ENCODE measurements around the gene TNS3.
"Not testable (repeated sequence)": the region's sequence is repeated elsewhere in the genome, so short reads cannot be mapped to it uniquely, and the experiment has no call there.

The TNS3 gene

GRCh38 chr7:47482013-47482875 lies 99.7 kb downstream of the TNS3 start:
- DNase-seq = peak in 1 of 2 donors; percentile 45

- no peak for DNase-seq
Measured at GRCh38 chr7:47481541-47482012, 100.3 kb downstream of the TNS3 start.

- no peak for DNase-seq
Measured at GRCh38 chr7:47480576-47481538, 101.1 kb downstream of the TNS3 start.

GRCh38 chr7:47479821-47480575 lies 101.9 kb downstream of the TNS3 start:
- DNase-seq = no peak

DNA sequence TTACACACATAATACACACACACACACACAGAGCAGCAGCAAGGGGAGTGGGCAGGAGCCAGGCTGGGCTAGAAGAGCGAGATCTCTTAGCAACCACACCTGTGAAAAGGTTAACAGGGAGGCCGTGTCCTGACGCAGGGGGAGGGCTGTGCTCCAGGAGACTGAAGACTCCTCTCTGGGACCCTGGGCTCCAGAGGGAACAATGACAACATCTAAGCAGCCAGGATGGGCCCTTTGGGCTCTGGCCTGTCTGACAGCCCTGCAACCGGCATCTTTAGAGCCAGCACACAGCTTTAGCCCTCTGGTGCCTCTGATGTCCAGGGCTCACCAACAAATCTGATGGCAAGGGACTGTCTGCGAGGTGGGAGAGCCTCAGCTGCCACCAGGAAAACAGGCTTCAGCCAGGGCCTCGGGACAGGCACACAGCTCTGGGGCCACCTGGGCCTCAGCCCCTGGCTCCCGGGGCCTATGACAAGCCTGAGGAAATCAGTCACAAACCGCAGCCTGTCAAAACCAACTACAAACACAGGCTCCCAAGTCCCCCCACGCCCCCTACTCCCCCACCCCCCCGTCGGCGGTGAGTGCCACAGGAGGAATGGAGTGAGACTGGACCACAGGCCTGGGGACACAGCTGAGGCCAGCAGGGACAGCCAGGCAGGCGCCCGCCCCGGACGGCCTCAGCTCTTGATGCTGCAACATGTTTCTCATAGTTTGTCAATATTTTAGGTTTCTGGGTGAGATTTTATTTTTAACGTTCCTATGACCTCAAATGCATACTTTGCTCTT lies 102.8 kb downstream of the TNS3 start:
- DNase-seq = no peak

- DNase-seq = no peak
Measured at GRCh38 chr7:47478017-47478344, 103.9 kb downstream of the TNS3 start.

GRCh38 chr7:47477191-47478016 lies 104.5 kb downstream of the TNS3 start:
- no peak for DNase-seq

GRCh38 chr7:47475880-47476227 lies 106.1 kb downstream of the TNS3 start:
- DNase-seq = no peak

GRCh38 chr7:47474937-47475879 lies 106.7 kb downstream of the TNS3 start:
- DNase-seq = peak; percentile 6 to 80

- no peak for DNase-seq
Measured at GRCh38 chr7:47474211-47474936, 107.5 kb downstream of the TNS3 start.

GRCh38 chr7:47473499-47474210 lies 108.3 kb downstream of the TNS3 start:
- no peak for DNase-seq

DNA sequence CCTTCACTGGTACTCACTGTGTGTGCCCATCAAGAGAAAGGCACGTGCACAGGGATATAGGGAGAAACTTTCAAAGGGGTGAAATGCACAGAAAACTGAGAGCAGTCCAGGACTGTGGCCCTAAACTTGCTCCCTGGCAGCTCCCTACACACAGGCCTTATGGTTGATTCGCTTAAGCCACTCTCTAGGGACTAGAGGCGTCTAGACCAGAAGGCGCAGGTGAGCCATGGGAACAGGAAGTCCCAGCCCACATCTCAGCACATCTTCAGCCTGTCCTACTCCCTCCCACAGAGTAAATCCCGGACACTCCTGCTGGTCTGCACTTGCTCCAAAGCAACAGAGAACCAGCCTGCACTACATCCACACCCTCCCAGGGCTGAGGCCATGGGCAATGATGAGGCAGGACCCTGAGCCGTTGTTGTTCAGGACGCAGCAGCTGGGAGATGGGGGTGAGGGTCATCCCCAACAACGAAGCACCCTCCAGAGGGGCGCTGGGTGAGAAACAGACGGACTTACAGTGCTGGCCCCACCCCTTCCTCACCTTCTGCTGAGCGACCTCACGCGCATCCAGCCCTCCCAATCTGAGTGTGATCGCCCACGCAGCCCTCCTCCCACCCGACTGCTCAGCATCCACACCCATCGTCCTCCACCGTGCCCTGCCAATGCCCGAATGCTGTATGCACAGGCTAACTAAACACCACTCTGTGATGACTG lies 109.3 kb downstream of the TNS3 start:
- no peak for DNase-seq

DNA sequence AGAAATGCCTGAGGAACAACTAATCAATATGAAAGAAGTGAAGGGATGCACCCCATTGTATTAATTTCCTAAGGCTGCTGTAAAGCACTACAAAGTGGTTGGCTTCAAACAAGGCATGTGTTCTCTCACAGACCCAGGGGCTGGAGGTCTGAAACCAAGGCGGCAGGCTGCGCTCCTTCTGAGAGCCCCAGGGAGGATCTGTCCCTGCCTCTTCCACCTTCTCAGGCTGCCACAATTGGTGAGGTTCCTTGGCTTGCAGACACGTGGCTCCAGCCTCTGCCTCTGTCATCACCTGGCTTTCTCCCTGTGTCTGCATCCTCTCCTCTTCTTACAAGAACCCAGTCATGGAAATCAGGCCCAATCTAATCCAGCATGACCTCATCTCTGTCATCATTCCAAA lies 110.1 kb downstream of the TNS3 start:
- DNase-seq = no peak

GRCh38 chr7:47471358-47471703 lies 110.6 kb downstream of the TNS3 start:
- no peak for DNase-seq

DNA sequence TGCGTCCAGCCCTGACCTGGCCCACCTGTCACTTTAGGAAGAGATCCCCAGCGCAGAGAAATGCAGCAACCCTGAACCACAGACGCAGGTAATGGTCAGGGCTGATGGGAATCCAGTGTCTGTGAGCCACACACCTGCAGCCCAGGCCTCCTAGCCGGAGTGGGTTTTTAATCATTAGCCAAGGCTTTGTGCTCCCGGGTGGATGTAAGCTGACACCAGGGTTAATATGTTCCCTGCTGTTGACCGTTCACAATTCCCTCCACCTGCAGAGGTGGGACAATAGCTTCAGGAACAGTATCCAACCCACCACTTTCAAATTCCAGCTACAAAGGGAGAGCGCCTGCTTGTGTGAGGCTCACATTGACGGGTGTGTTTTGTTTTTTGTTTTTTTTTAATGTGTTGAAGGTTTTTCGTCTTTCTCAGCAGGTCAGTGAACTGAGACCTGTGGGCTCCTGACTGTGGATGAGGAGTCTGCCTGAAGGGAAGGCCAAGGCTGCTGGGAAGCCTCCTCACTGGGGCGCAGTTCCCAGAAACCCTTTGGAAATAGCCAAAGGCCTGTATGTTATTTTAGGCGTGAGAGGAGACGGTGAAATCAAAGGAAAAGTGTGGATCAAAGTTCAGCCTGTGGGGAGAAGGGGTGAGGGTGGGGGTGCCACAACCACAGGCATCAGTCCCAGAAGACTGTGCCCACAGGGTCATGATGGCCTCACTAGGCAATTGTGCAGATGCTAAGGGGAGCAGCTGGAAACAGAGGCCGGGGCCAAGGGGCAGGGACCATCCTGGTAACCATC lies 111.1 kb downstream of the TNS3 start:
- DNase-seq = no peak

- DNase-seq = not testable (repeated sequence)
Measured at GRCh38 chr7:47469846-47470245, 112.1 kb downstream of the TNS3 start.

DNA sequence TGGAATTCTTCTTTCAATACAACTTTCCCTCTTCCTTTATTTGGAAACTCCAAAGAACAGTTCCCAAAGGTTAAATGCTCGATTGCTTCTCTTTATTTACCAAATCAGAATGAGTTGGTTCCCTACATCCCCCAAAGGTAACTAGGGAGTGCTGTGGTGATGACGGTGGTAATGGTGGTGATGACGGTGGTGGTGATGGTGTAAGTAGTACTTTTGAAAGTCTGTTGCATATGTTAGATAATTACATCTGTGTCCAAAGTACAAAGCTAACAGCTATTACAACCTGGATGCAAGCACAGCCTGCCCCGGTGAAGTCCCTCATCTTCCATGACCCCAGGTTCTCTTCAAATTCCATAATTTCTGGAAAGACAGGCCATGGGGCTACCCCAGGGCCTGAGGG lies 115.1 kb downstream of the TNS3 start:
- no peak for DNase-seq

All from CD4-positive, alpha-beta T cell treated with Interleukin-4 for 1 hour (primary cell).